IMR-90 (cell line): ENCODE data around the gene FOXP4. TPM values are rescaled to one million over a fixed set of nuclear protein-coding genes. Genes with fewer than 3 reads are reported as not detected.

Experiments used
- ATAC-seq: fragments of 200-7000 bp; cut with Tn5 transposase; 2 replicates; pipeline ENCODE4 v1.9.1; 2020; ENCODE audit warnings: low read depth, mild to moderate bottlenecking, moderate library complexity
- BruUV-seq: library from RNA; stranded (reverse); fragments of 400-500 nt; replicated peaks from 2 replicates; lab custom pipeline; 2021; lab: Mats Ljungman, UMichigan
- CTCF ChIA-PET: fragments of 300-600 bp; formaldehyde crosslinking; extraction: SDS; loops from one replicate; lab custom pipeline; 2021; ENCODE audit warnings: antibody characterized with exemption; lab: Yijun Ruan, JAX
- POLR2A ChIA-PET: fragments of 300-600 bp; sonication (Branson Sonifier 250); formaldehyde crosslinking; loops from one replicate; lab custom pipeline; 2022; ENCODE audit warnings: antibody characterized with exemption; ENCODE audit not compliant: unreplicated experiment; lab: Charles Lee
- DNase-seq: peaks from one replicate; pipeline ENCODE4 v3.0.0; 2013
- H2AFZ ChIP-seq: replicated peaks from 2 replicates; pipeline ENCODE3; 2013; ENCODE audit warnings: low read length, mild to moderate bottlenecking; ENCODE audit not compliant: poor library complexity
- H2AK5ac ChIP-seq: 2 replicates; pipeline ENCODE4 v1.6.1; 2013; ENCODE audit warnings: low read depth, low read length, inconsistent platforms
- H2AK9ac ChIP-seq: replicated peaks from 2 replicates; pipeline ENCODE3; 2013; ENCODE audit warnings: mild to moderate bottlenecking, low read depth, low read length, moderate library complexity; ENCODE audit not compliant: poor library complexity
- H2BK120ac ChIP-seq: 2 replicates; pipeline ENCODE4 v1.6.1; 2013; ENCODE audit warnings: low read depth, low read length, inconsistent platforms
- H2BK15ac ChIP-seq: 3 replicates; pipeline ENCODE4 v1.6.1; 2013; ENCODE audit warnings: low read depth, low read length, inconsistent platforms
- H2BK20ac ChIP-seq: 2 replicates; pipeline ENCODE4 v1.6.1; 2013; ENCODE audit warnings: low read depth, mild to moderate bottlenecking, inconsistent platforms, low read length, moderate library complexity
- H2BK5ac ChIP-seq: 2 replicates; pipeline ENCODE4 v1.6.1; 2013; ENCODE audit warnings: mild to moderate bottlenecking, low read depth, low read length, inconsistent platforms; ENCODE audit not compliant: poor library complexity, severe bottlenecking
- H3K14ac ChIP-seq: replicated peaks from 2 replicates; pipeline ENCODE4 v1.6.1; 2013; ENCODE audit warnings: low read depth, low read length, inconsistent platforms
- H3K18ac ChIP-seq: 2 replicates; pipeline ENCODE4 v1.6.1; 2013; ENCODE audit warnings: low read depth, low read length, control low read depth
- H3K23ac ChIP-seq: 2 replicates; pipeline ENCODE4 v1.6.1; 2013; ENCODE audit warnings: low read depth, low read length, inconsistent platforms
- H3K27ac ChIP-seq: 2 replicates; pipeline ENCODE4 v1.5.1; 2013; ENCODE audit warnings: mild to moderate bottlenecking, control low read depth, low read length; ENCODE audit not compliant: insufficient read depth
- H3K27me3 ChIP-seq: 2 replicates; pipeline ENCODE4 v1.6.1; 2013; ENCODE audit warnings: low read length; ENCODE audit not compliant: control insufficient read depth, insufficient read depth
- H3K36me3 ChIP-seq: 2 replicates; pipeline ENCODE4 v1.6.1; 2013; ENCODE audit warnings: low read length, mixed read lengths; ENCODE audit not compliant: control insufficient read depth, insufficient read depth
- H3K4ac ChIP-seq: 2 replicates; pipeline ENCODE4 v1.6.1; 2013; ENCODE audit warnings: low read depth, low read length, inconsistent platforms
- H3K4me1 ChIP-seq: 2 replicates; pipeline ENCODE4 v1.6.1; 2013; ENCODE audit warnings: low read length, mixed read lengths; ENCODE audit not compliant: control insufficient read depth, insufficient read depth
- H3K4me2 ChIP-seq: 2 replicates; pipeline ENCODE4 v1.6.1; 2013; ENCODE audit warnings: low read depth, mild to moderate bottlenecking, control low read depth, low read length, moderate library complexity
- H3K4me3 ChIP-seq: 2 replicates; pipeline ENCODE4 v1.5.1; 2013; ENCODE audit warnings: low read depth, mild to moderate bottlenecking, control low read depth, low read length, moderate library complexity; ENCODE audit not compliant: insufficient read depth
- H3K56ac ChIP-seq: 2 replicates; pipeline ENCODE4 v1.6.1; 2013; ENCODE audit warnings: low read length, inconsistent platforms; ENCODE audit not compliant: insufficient read depth; ENCODE audit errors: extremely low read depth
- H3K79me1 ChIP-seq, 2 experiments: 2 replicates each; pipeline ENCODE4 v1.6.1; 2013; ENCODE audit warnings: low read length in 2 of 2, inconsistent platforms in 1 of 2, low read depth in 1 of 2
- H3K9ac ChIP-seq: 2 replicates; pipeline ENCODE4 v1.6.1; 2013; ENCODE audit warnings: low read depth, low read length, control low read depth
- H3K9me1 ChIP-seq: 2 replicates; pipeline ENCODE4 v1.6.1; 2013; ENCODE audit warnings: low read length, inconsistent platforms; ENCODE audit not compliant: insufficient read depth
- H3K9me3 ChIP-seq: 2 replicates; pipeline ENCODE4 v1.6.1; 2013; ENCODE audit warnings: low read length; ENCODE audit not compliant: control insufficient read depth, insufficient read depth
- H4K20me1 ChIP-seq: 2 replicates; pipeline ENCODE4 v1.6.1; 2013; ENCODE audit warnings: low read length, inconsistent platforms; ENCODE audit not compliant: insufficient read depth
- H4K5ac ChIP-seq: 2 replicates; pipeline ENCODE4 v1.6.1; 2013; ENCODE audit warnings: mild to moderate bottlenecking, low read depth, low read length, control low read depth
- H4K8ac ChIP-seq, 2 experiments: 2 replicates each; pipeline ENCODE4 v1.6.1; 2013; ENCODE audit warnings: low read depth in 2 of 2, low read length in 2 of 2, control low read depth in 1 of 2, inconsistent platforms in 1 of 2
- H4K91ac ChIP-seq: 2 replicates; pipeline ENCODE4 v1.6.1; 2013; ENCODE audit warnings: low read depth, low read length, inconsistent platforms; ENCODE audit not compliant: insufficient read depth
- BHLHE40 ChIP-seq: fragments of 150-350 bp; IDR thresholded peaks from 2 replicates; pipeline ENCODE4 v1.6.1; 2016; ENCODE audit warnings: mild to moderate bottlenecking, low read depth, low read length
- CHD1 ChIP-seq: IDR thresholded peaks from 2 replicates; pipeline ENCODE4 v1.6.1; 2012; ENCODE audit warnings: low read depth, low read length, improper control_type of control experiment
- CTCF ChIP-seq: conservative IDR thresholded peaks from 2 replicates; pipeline ENCODE4 v1.5.1; 2012; ENCODE audit warnings: mild to moderate bottlenecking, low read depth, low read length, improper control_type of control experiment
- ELK1 ChIP-seq: fragments of 150-350 bp; IDR thresholded peaks from 2 replicates; pipeline ENCODE4 v1.6.1; 2016; ENCODE audit warnings: low read depth, mild to moderate bottlenecking, low read length, moderate library complexity, borderline replicate concordance
- MAFK ChIP-seq: IDR thresholded peaks from 2 replicates; pipeline ENCODE4 v1.6.1; 2012; ENCODE audit warnings: low read depth, low read length, improper control_type of control experiment
- MAZ ChIP-seq: IDR thresholded peaks from 2 replicates; pipeline ENCODE4 v1.6.1; 2012; ENCODE audit warnings: low read depth, mild to moderate bottlenecking, low read length, improper control_type of control experiment, moderate library complexity, borderline replicate concordance
- NFE2L2 ChIP-seq: fragments of 150-350 bp; IDR thresholded peaks from 2 replicates; pipeline ENCODE4 v1.6.1; 2016; ENCODE audit warnings: low read depth, mild to moderate bottlenecking, low read length
- POLR2A ChIP-seq: IDR thresholded peaks from 2 replicates; pipeline ENCODE4 v1.6.1; 2012; ENCODE audit warnings: mild to moderate bottlenecking, low read depth, low read length
- RAD21 ChIP-seq: IDR thresholded peaks from 2 replicates; pipeline ENCODE4 v1.6.1; 2012; ENCODE audit warnings: low read length, improper control_type of control experiment
- RCOR1 ChIP-seq: IDR thresholded peaks from 2 replicates; pipeline ENCODE4 v1.6.1; 2012; ENCODE audit warnings: mild to moderate bottlenecking, low read length, improper control_type of control experiment; ENCODE audit not compliant: insufficient replicate concordance
- SMC3 ChIP-seq: fragments of 150-350 bp; IDR thresholded peaks from 2 replicates; pipeline ENCODE4 v1.6.1; 2016; ENCODE audit warnings: low read depth, mild to moderate bottlenecking, antibody characterized with exemption, low read length, moderate library complexity
- USF2 ChIP-seq: fragments of 150-350 bp; IDR thresholded peaks from 2 replicates; pipeline ENCODE4 v1.6.1; 2017; ENCODE audit warnings: mild to moderate bottlenecking, antibody characterized with exemption, low read length, low read depth
- WGBS, 2 experiments: methylation state at CpG; one replicate each; pipeline versions ENCODE4 v1.1.5 to v1.1.7; 2013; ENCODE audit warnings: missing lambda C conversion rate in 2 of 2; ENCODE audit not compliant: insufficient read length in 1 of 2; ENCODE audit errors: extremely low coverage in 2 of 2; 5-methylcytosine and 5-hydroxymethylcytosine counted together
- dilution Hi-C: fragments of 300-500 bp; cut with HindIII; formaldehyde crosslinking; loops from one replicate; pipeline ENCODE4 v1.14.3; 2018; ENCODE audit warnings: low sequenced_read_pairs; ENCODE audit not compliant: unreplicated experiment
- in situ Hi-C: fragments of 300-500 bp; cut with MboI; formaldehyde crosslinking; loops from 3 replicates; pipeline ENCODE4 v1.14.3; 2019; ENCODE audit warnings: low sequenced_read_pairs, inconsistent platforms, mixed read lengths
- intact Hi-C: fragments of 100-400 bp; cut with micrococcal nuclease; formaldehyde crosslinking; loops from 2 replicates; pipeline ENCODE4 v1.10.0; 2022
- polyA plus RNA-seq, 3 experiments: library from polyadenylated mRNA; depleted of rRNA; stranded (reverse); fragments of >200 nt; gene quantifications; 2 replicates each; pipeline ENCODE4 v1.2.3, GENCODE V29; 2012; ENCODE audit warnings: low replicate concordance in 1 of 3
- total RNA-seq: library from RNA; depleted of rRNA; stranded (reverse); fragments of >200 nt; gene quantifications from 2 replicates; pipeline ENCODE4 v1.2.3, GENCODE V29; 2012

FOXP4 gene
- total and polyA plus RNA-seq, 2 of the 4 experiments (the other 2 are of a cell fraction) = 0.72 to 9.5 TPM

GRCh38 chr6:41623330-41623729, 77.1 kb downstream of the FOXP4 start:
- no TSS peak for BruUV-seq
- Histone ChIP-seq H3K14ac (no peak overlapping the region), H3K4me1 (no peaks in the 10 kb centered on the region), H2BK5ac (no peak overlapping the region), H3K27me3 (peaks cover 26% of the 10 kb centered on the region), H2BK15ac (no peak overlapping the region), H2BK120ac (no peak overlapping the region), H4K20me1 (no peaks in the 10 kb centered on the region), H3K4me2 (no peak overlapping the region), H2AK9ac (no peak overlapping the region), H3K18ac (no peak overlapping the region), H3K23ac (no peak overlapping the region), H3K9ac (no peak overlapping the region), H2AFZ (no peak overlapping the region), H3K4me3 (no peak overlapping the region), H4K8ac (no peak overlapping the region), H3K79me1 (no peaks in the 10 kb centered on the region), H4K91ac (no peak overlapping the region), H3K36me3 (no peaks in the 10 kb centered on the region), H3K9me1 (no peaks in the 10 kb centered on the region), H3K9me3 (peaks cover 10% of the 10 kb centered on the region), H3K56ac (no peak overlapping the region), H2BK20ac (no peak overlapping the region), H4K5ac (no peak overlapping the region), H2AK5ac (no peak overlapping the region), H3K27ac (no peak overlapping the region), H3K4ac (no peak overlapping the region)
- ATAC-seq (no peak), DNase-seq (no peak)
- TF ChIP-seq ELK1 = no peak
- TF ChIP-seq RAD21 = no peak
- TF ChIP-seq NFE2L2 = no peak
- TF ChIP-seq MAFK = no peak
- no peak for TF ChIP-seq CHD1
- TF ChIP-seq USF2 = no peak
- TF ChIP-seq BHLHE40 = no peak
- TF ChIP-seq POLR2A = no peak
- TF ChIP-seq RCOR1 = no peak
- TF ChIP-seq MAZ = no peak
- no peak for TF ChIP-seq SMC3
- no peak for TF ChIP-seq CTCF
- ChIA-PET POLR2A (no interaction called here), CTCF (no interaction called here)
- in situ Hi-C loops (no loop called here), dilution Hi-C loops (no loop called here), intact Hi-C loops (no loop called here)
- WGBS, 2 experiments = 80% methylated on average over 4 of the region's 6 CpGs; no CpG with 5 or more reads in 1 of the 2 experiments
